Esophagus mucosa (tissue), 1 donor: Measurements from ENCODE around the gene LSAMP. TPM values are rescaled to one million over a fixed set of nuclear protein-coding genes. Genes with fewer than 3 reads are reported as not detected.

Source experiments
- ATAC-seq: fragments of 200-7000 bp; cut with Tn5 transposase; one replicate; pipeline ENCODE4 v1.9.1; 2020
- total RNA-seq: library from RNA; stranded (reverse); gene quantifications from one replicate; pipeline ENCODE4 v1.2.4, GENCODE V29; 2023
- donor health status: DM: yes; HTN: yes; CAD: no.

LSAMP gene
- total RNA-seq, 1 donor from 2014 or later, result 0.28 TPM

DNA sequence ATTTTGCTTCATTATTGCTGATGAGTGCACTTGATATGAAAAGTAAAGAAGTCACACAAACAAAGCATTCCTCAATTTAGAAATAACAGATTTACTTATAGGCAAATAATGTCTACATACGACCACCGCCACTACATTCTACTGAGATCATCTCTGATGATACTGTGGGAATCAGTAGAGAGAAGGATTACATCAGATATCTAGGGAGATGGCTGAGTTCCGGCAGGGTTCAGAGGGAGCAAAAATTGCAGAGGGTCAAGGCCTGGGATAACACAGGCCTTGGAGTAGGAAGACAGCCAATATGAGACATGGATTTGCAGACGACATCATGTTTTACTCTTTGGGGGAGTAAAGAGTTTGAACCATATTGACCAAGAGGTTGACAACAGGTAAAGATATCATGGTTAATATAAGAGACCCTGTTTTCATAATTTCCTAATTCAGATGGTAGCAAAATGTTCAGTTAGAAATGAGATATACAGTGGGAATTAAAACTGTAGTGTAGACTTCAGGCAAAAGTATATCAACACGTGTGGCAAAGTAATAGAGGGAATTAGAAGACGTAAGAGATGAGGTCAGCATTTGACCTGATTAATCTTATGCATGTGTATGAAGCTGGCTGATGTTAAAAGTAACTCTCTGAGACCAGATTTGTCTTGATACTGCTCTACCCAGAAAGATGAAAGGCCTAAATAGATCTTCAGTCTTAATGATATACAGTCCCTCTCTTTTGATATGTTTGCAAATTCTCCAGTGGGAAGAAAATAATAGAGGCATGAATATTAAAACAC lies 15.6 kb downstream of the LSAMP start:
- no peak for ATAC-seq

DNA sequence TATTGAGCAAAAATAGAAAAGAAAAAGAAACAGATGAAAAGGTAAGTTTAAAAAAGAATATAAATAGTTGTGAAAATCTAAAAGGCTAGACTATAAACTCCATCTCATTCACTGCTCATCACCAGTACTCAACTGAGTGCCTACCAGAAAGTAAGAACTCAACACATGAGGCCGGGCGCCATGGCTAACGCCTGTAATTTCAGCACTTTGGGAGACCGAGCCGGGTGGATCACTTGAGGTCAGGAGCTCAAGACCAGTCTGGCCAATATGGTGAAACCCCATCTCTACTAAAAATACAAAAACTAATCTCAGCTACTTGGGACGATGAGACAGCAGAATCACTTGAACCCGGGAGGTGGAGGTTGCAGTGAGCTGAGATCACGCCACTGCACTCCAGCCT lies 19.3 kb downstream of the LSAMP start:
- no peak for ATAC-seq

DNA sequence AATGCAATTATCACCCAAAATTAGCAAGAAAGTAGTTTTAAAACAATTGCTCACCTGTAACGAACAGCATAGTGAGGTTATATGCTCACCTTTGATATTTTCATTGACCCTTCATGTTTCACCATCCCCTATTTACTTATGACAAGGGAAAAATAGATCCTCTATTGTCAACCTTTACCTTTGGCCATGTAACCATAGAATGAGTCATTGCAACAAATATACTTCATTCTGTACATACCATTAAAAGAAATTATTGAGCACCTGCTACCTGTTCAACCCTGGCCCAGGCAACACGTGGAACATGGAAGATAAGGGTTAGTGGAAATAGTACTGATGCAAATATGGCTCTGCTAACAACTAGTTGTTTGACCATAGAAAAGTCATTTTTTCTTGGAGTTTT lies 20.2 kb downstream of the LSAMP start:
- no peak for ATAC-seq

DNA sequence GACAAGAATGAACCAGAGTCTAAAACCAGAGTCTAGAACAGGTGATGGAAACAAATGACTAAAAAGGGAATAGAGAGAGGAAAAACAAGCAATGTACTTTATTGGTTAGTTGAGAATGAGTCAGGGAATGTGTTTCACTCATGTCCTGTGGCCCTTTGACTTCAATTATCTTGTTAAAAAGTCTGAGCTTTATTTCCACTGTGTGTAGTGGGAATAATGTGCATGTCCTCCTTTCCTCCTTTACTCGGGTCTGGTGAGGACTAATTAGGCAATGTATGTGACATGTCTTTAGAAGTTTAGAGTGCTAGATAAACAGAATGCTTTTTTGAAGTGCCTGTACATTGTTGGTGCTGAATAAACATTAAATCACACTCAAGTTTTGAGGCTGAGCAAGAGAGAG lies 21.3 kb downstream of the LSAMP start:
- ATAC-seq, result no peak

DNA sequence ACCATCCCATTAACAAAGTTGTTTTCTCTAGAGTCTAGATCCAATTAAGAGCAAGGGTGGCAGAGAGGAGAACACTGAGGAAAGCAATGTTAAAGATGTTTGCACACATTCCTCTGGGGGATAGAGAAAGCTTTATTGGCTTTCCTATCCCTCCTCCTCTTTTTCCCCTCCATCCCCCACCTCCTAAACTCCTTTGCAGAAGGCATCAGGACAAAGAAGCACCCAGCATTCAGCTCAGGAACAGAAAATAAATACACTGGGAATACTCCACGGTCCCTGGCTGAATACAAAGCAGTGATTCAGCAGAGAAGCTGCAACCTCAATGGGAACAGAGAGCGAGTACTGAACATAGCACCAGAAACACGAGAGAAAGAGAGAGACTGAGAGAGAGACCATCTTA lies 21.9 kb downstream of the LSAMP start:
- ATAC-seq, result no peak

DNA sequence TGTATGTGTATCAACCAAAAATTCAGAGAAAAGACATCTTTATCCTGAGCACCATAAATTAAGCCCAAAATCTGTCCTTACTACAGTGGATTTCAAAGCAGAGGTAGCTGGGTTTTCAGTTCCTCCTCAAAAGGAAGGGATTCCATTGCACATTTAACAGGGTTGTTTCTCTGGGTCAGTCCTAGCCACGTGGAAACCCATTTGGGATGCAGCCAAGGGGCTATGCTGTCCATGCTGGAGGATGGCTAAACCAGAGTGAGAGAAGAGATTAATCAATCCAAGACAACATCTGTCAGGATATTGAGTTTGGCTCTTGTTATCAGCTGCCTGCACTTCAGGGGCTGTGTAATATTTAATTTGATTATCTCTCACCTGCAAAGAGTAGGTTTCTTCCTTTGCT lies 28.1 kb downstream of the LSAMP start:
- no peak for ATAC-seq

DNA sequence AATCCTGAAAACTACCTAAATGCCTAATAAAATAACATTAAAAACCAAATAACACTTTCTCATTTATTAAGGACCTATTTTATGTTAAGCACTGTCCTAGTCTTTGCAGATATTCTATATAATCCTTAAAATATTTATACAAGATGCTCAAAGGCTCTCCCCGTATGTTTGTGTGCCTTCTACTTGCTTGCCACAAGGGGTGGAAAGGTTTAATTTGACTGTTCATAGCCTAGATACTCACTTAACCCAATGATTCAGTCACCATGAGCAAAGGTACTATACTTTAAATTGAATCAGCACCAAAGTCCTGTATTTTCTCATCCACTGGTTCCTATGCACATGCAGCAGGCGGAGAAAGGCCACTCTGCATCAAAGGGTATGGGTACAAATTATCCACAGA lies 32.0 kb downstream of the LSAMP start:
- no peak for ATAC-seq

DNA sequence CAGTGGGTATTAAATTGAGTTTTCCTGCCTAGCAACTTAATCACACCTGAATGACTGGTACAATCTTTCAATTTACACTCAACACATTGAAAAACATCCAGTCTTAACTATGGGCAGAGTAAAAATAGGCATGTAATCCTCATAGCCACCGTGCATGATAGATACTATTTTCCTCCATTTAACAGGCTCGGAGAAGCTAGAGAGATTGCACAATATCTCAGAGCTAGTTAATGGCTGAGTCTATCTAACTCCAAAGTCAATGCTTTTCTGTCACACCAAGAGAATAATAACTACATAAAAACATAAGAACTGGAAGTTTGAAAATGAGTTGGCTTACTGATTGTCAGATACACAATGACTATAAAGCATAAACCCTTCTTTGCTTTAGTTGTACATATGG lies 36.8 kb downstream of the LSAMP start:
- no peak for ATAC-seq

DNA sequence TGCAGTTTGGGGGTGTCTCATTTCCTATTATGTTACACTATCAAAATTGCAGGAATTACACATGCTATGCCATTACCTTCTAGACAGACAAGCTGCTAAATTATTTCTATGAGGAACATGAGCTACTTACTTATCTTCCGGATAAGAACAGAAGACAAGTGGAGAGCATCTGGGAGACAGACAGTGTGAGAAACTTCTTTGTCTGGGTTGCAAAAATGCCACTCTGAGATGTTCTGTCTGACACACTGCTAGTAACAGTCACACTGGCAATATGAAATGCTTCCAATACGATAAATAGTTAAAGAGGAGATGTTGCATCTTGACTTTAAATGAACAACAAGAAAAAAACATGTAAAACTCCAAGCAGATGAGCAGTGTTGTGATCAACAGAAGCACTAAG lies 40.1 kb downstream of the LSAMP start:
- no peak for ATAC-seq

DNA sequence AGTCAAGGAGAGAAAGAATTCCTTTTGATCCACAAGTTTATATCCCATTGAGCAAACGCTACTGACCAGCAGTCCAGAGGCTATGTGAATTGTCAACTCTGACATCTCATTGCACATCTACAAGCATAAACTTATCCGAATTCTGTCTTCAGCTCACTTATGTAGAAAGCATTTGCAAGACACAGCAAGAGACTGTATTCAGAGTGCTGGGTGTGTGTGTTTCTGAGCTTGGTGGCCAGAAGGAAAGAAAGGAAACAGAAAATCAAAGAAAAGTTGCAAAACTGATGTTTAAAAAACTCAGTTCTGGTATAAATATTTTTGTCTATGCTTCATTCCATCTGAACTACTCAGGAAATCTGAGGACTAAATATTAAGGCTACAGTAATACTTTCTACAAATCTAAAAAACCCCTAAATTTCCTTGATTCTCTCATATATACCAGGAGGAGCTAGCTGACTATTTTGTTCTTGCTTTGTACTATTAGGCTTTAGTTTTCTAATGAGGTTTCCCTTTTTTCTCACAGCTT lies 45.5 kb downstream of the LSAMP start:
- ATAC-seq, result no peak

DNA sequence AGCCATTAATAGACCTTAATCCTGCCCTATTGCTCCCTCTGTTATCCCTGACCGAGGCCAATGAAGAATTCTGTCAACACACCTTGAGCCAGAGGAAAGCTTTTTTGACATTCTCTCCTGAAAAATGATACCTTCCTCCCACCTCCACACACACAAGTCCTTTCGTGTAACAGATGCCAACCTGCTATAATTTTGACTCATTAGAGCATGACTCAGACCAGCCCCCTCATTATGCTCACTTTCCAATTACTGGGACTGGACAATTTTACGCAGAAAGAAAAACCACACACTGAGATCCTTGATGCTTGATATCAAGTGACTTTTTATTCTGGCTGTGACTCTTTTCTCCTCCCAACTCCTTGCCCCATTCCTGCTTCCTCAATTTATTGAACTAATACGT lies 50.9 kb downstream of the LSAMP start:
- no peak for ATAC-seq

DNA sequence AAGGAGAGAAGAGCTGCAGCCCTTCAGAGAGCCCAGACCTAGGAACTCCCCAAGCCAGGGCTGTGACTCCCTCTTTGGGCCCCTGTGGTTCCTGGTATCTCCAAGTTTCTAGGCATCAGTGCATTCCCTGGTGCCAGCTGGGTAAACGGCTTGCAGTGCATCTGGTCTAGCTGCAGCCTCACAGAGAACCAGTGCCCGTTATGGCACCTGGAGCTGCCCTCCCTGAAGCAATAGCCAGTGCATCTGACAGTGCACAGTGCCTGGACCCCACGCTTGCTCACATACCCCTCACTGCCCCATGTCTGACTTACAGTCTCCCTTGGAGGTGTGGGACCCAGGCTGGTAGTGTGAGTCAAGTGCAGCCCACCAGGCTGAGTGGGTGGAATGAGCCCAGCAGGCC lies 52.1 kb downstream of the LSAMP start:
- no peak for ATAC-seq

DNA sequence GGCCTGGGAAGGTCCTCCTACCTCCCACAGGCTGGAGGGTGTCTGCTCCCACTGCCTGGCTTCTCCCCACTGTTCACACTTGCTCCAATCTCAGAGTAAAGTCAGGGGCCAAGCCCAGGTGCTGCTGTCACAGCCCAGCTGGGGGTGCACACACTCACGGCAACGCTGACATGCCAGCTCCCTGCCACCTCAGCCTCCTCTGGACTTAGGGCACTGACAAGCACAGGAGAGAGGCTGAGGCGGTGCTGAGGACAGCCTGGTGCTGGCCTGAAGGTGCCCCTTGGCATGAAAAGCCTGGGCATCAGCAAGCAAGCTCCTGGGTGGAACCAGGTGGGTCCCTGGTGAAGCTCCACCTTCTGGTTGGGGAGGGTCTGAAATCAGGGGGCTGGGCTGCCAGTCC lies 53.0 kb downstream of the LSAMP start:
- no peak for ATAC-seq

DNA sequence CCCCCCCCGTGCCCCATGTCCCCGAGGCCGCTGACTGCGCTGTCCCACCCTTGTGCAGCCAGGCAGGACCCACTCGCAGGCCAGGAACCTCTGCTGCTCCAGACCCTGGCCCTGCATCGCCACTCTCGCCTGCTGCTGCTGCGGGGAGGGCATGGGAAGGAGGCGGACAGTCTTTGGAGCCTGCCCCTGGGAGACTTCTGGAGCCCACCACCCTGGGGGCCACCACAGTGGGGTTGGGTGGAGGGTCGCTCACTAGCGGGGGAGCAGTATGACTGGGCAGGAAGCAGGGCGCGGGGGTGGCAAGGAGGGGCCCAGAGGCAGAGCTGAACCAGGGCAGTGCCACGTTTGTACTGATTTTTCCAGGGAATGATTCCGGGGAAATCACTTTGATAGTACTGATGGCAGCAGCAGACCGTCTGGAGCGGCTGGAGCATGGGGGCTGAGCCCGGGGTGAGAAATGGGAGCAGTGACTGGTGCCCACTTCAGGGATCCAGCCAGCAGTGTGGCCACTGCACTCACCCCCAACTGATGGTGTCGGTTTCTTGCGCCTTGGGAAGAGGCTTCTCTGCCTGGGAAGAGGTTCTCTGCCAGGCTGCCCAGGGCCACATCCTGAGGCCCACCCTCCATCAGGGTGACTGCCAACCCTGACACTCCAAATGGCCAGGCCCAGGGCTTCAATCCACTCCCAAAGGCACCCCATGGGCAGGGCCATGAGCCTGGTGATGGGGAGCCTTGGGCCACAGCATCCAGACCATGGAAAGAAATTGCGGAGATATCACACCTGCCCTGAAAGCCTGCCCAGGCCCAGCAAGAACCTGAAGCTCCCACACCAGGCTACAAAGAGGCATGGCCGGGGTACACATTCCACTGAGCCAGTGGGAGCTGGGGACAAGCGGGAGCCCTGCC lies 53.7 kb downstream of the LSAMP start:
- peak; percentile 20 for ATAC-seq

DNA sequence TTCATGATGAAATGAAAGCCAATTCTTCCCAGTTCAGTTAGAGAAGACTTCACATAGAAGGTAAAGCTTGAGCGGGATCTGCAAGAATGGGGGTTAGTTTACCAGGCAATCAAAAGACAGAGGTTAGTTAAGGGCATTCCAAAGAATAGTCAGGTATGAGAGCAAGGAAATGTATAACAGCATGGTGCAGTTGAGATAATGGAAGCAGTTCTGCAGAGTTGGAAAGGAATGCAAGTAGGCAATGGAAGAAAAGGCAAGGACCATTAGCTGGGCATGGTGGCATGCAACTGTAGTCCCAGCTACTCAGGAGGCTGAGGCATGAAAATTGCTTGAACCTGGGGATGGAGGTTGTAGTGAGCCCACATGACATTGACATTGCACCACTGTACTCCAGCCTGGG lies 55.0 kb downstream of the LSAMP start:
- no peak for ATAC-seq

DNA sequence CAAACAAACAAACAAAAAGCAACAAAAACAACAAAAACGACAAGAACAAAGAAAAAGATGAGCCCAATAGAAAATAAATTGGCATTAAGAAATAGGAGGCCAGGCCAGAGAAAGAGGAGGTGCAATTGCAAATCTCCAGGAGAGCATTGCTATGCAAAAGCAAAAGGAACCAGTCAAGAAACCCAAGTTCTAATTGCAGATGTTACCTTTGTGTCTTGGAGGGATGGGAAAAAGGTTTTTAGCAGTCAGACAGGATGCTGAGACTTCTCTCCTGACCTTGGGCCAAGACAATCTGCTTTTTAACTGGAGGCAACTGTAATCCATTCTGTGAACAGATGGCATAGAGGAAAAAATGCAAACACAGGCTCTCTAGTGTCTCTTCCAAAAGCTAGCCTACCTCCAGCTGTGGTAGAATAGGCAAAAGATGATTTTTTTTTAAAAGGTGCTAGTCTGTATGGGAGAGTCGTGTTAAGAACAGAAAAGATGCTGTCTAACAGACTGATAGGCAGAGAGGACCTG lies 56.4 kb downstream of the LSAMP start:
- ATAC-seq, result no peak

DNA sequence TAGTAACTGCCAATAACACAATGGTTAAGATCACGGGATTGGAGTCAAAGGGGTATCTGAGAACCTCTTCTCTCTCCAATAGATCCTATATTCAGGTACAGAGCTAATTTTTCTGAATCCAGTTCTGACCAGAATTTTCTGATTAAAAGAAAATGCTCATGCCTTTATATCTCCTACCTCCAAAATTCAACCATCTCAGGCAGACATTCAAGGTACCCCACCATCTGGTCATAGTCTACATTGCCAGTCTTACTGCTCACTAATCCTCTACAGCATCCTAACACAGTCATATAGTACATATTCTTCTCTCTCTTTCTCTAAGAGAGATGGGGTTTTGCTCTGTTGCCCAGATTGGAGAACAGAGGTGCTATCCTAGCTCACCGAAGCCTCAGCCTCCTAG lies 59.1 kb downstream of the LSAMP start:
- no peak for ATAC-seq

DNA sequence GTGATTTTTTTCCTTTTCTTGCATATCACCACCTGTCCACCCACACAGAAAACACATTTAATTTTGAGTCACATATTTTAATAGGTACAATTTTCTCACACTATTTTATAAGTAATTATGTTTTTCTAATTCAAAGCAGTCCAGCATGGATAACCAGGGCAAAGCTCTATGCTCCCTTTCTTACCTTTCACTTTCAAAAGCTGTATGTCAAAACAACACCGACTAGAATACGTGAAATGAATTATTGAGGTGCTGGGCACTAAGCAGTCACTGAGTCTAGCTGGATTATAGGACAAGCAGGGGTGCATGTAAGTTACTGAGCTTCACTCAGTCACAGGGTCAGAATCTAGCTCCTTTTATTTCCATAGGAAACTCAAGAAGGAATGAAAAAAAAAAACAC lies 60.6 kb downstream of the LSAMP start:
- no peak for ATAC-seq

DNA sequence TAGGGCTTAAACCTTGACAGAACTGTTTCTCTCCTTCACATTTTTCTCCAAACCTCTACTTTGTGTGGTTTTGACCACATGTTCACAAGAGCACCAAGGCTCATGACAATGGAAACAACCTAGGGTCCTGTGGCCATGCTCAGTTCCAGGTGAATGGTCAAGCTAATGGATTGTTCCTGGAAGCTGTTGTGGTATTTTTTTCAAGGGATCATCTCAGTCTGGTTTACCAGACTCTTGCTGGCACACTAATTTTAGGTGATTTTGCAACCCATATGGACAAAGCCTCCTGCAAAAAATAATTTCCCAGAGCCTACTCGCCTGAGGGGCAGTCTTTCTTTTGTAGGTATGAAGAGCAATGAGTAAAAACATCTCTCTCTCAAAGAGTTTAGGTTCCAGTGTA lies 67.2 kb downstream of the LSAMP start:
- no peak for ATAC-seq

DNA sequence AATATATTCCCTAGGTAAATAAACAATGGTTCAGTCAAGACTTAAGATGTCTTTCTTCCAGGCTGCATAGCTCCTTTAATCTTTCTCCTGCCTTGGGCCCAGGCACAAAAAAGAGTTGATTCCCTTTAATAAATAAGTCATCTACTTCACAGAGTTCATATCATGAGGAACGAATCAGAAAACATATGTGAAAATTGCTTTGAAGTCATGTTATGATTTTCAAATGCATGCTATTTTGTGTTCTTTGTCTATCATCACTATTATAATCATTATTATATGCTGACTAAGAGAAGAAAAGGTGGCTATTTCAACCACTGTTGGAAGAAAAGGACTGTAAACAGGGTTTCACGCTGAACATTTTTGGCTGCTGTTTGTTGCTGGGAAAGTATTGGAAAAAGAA lies 70.4 kb downstream of the LSAMP start:
- no peak for ATAC-seq

DNA sequence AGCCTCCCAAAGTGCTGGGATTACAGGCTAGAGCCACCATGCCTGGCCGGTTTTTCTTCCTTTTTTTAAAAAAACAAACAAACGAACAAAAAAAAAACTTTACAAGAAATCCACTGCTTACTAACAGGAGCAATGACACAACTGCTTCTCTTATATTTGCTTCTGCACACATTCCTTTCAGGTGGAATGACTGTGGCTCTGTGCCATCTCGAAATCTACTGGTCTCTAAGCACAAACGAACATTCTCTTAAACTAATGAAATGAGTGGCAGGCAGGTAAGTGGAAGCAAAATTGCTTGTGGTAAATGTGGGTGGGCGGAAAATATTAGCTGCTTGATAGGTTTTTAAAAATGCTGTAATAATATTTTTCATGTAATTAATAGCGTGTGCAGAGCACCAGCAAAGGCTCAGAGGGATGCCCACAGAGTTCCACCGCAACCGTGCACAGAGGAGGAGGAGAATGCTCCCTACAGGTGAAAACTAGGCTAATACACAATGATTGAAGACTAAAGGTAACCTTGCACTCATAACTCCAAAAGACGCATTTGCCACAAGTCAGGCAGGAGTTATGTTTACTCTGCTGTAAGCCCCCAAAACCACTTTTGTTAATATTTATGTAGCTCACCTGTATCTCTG lies 77.4 kb downstream of the LSAMP start:
- no peak for ATAC-seq

DNA sequence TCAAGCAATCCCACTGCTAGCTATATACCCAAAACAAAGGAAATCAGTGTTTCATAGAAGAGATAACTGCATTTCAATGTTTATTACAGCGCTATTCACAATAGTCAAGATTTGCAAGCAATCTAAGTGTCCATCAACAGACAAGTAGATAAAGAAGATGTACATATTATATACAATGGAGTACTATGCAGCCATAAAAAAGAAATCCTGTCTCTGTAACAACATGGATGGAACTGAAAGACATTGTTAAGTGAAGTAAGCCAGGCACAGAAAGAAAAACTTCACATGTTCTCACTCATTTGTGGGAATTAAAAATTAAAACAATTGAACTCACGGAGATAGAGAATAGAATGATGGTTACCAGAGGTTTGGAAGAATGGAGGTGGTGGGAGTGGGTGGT lies 89.2 kb downstream of the LSAMP start:
- ATAC-seq, result no peak

DNA sequence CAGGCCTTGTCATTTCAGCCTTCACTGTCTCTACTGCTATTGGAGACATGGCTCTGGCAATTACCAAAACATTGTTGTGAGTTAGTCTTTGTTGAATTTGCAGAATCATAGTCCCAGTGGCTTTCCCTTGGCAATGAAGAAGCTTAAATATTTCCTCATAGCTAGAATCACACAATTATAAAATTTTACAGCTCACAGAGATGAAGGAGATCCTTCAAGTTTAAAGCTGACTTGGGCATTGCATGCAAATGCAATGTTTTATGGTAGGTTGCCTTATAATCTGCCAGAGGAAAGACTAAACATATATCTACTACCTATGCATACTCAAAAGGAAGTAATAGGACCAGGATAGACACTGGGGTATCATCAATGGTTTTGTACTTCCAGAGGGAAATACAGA lies 90.9 kb downstream of the LSAMP start:
- no peak for ATAC-seq
